Endodermal cell (in vitro differentiated cells): ENCODE measurements around the gene TRAP1. TPM values are rescaled to one million over a fixed set of nuclear protein-coding genes. Genes with fewer than 3 reads are reported as not detected.

Experiments
- DNase-seq: peaks from one replicate; pipeline ENCODE4 v3.0.0-alpha.2; 2017
- H3K27ac ChIP-seq: 2 replicates; pipeline ENCODE4 v1.5.1; 2013; ENCODE audit warnings: mild to moderate bottlenecking, low read depth, low read length, moderate library complexity
- H3K27me3 ChIP-seq: 2 replicates; pipeline ENCODE4 v1.6.1; 2013; ENCODE audit warnings: mild to moderate bottlenecking, low read length, moderate library complexity; ENCODE audit not compliant: insufficient read depth, control insufficient read depth, poor library complexity, severe bottlenecking
- H3K36me3 ChIP-seq: 2 replicates; pipeline ENCODE4 v1.7.0; 2013; ENCODE audit warnings: mild to moderate bottlenecking, low read length, moderate library complexity; ENCODE audit not compliant: control insufficient read depth, insufficient read depth
- H3K4me1 ChIP-seq: one replicate; pipeline ENCODE4 v1.7.0; 2013; ENCODE audit warnings: low read length; ENCODE audit not compliant: control insufficient read depth, insufficient read depth
- H3K4me3 ChIP-seq: 2 replicates; pipeline ENCODE4 v1.5.1; 2013; ENCODE audit warnings: mild to moderate bottlenecking, low read length, moderate library complexity
- H3K9ac ChIP-seq: 2 replicates; pipeline ENCODE4 v1.6.1; 2013; ENCODE audit warnings: mild to moderate bottlenecking, low read length, moderate library complexity; ENCODE audit not compliant: poor library complexity, severe bottlenecking; ENCODE audit errors: extremely low read depth
- H3K9me3 ChIP-seq: 2 replicates; pipeline ENCODE4 v1.6.1; 2013; ENCODE audit warnings: mild to moderate bottlenecking, low read length, moderate library complexity; ENCODE audit not compliant: control insufficient read depth
- H3K27ac Mint-ChIP-seq: 2 replicates; pipeline ENCODE4 v1.8.0; 2020; ENCODE audit warnings: mixed read lengths
- H3K27me3 Mint-ChIP-seq: 2 replicates; pipeline ENCODE4 v1.8.0; 2021; ENCODE audit warnings: mild to moderate bottlenecking, mixed read lengths; ENCODE audit not compliant: insufficient read depth
- H3K36me3 Mint-ChIP-seq: 2 replicates; pipeline ENCODE4 v1.8.0; 2020; ENCODE audit warnings: low read depth, mixed read lengths
- H3K4me1 Mint-ChIP-seq: 2 replicates; pipeline ENCODE4 v1.8.0; 2020; ENCODE audit warnings: mixed read lengths
- H3K4me3 Mint-ChIP-seq: 2 replicates; pipeline ENCODE4 v1.8.0; 2020; ENCODE audit warnings: mild to moderate bottlenecking, moderate library complexity, mixed read lengths
- H3K9me3 Mint-ChIP-seq: 2 replicates; pipeline ENCODE4 v1.8.0; 2020; ENCODE audit warnings: mild to moderate bottlenecking, mixed read lengths
- WGBS, 2 experiments: methylation state at CpG; one replicate each; pipeline versions ENCODE4 v1.1.5 to v1.1.7; 2013; ENCODE audit warnings: missing lambda C conversion rate in 2 of 2, mixed read lengths in 1 of 2; ENCODE audit not compliant: insufficient coverage in 1 of 2, insufficient read length in 1 of 2; 5-methylcytosine and 5-hydroxymethylcytosine counted together
- total RNA-seq, 2 donors: library from RNA; stranded (reverse); fragmentation: NEBNext Ultra II Directional in 1 of 2; extraction: Animal tissue kit (Norgen Biotek cat#: 25700) in 1 of 2; gene quantifications; 2 replicates in 1 of 2; 3 replicates in 1 of 2; pipeline ENCODE4 v1.2.1, GENCODE V29; 2021
- TF ChIP-seq, protein P1 (sequence below): fragments of 200-600 bp; sonication (generic); conservative IDR thresholded peaks from 2 replicates; pipeline ENCODE4 v1.5.0; 2021; ENCODE audit warnings: antibody characterized with exemption, mild to moderate bottlenecking

TRAP1 gene
- total RNA-seq, 2 donors from 2014 or later = 144 to 156 TPM

DNA sequence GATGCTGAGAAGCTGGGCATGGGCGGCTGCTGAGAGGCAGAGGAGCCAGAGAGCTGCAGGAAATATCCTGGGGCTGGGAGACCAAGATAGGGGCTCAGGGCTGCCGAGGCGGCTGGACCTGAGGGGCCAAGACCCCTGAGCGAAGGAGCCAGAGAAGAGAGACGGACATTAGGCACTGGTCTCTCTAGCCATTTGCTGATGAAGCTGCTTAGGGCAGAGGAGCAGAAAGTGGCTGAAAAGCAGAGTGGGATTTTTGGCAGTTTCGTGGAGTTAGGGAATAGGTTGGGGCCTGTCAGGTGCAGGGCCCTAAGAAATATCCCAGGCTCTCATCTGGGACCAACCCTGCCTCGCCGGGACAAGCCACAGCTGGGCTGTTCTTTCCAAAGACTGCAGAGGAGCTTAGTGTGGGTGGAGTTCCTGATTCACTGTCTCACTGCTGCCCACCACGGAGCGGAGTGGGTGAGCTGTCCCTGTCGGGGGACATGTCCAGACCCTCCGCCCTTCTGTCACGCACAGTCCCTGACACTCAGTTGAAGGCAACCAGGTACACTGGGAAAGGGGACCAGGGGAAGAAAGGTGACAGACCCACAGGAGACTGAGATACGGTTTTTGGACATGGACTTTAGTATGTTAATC lies 74.1 kb downstream of the TRAP1 start:
- no peak overlapping the region for H3K4me3 Mint-ChIP-seq
- Histone ChIP-seq H3K9ac (no peak overlapping the region), H3K27ac (no peak overlapping the region)

DNA sequence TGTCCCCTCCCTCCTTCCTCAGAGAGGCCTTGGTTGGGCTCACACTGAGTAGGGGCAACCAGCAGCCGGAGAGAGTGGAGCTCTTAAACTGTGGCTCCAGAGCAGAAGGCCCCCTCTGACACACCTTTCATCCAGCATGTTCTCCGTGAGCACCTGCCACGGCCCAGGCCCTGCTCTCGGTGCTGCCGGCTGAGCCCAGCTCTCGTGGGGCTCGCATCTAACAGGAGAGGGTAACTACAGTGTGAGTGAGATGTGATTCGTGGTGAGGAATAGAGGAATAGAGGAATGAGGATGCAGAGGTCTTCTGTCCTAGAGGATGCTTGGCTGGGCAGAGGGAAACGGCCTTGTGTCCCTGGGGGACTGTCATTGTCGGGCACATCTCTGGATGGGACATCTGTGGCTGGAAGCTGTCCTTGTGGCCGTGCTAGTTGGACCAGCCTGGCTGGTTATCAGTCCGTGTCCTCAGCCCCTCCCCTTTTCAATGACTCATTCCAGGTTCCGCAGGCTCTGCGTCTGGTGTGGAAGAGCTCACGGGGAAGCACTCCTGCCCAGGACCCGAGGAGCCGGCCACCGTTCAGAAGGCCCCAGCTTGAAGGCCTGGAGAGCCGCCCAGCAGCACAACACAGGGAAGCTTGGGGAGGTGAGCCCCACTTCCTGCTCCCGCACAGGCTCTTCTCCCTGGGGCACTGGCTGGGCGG lies 74.8 kb downstream of the TRAP1 start:
- Histone ChIP-seq H3K4me1 (peaks cover 2% of the 10 kb centered on the region), H3K9me3 (no peaks in the 10 kb centered on the region), H3K27me3 (no peaks in the 10 kb centered on the region), H3K36me3 (peaks cover 12% of the 10 kb centered on the region), H3K4me3 (no peak overlapping the region), H3K27ac (no peak overlapping the region), H3K9ac (no peak overlapping the region)
- peaks cover 4% of the 10 kb centered on the region for H3K9me3 Mint-ChIP-seq
- peaks cover 19% of the 10 kb centered on the region for H3K36me3 Mint-ChIP-seq
- H3K27ac Mint-ChIP-seq = peak overlapping the region; percentile 30
- peaks cover 25% of the 10 kb centered on the region for H3K4me1 Mint-ChIP-seq
- H3K27me3 Mint-ChIP-seq = no peaks in the 10 kb centered on the region
- WGBS, 2 experiments = 80 to 87% methylated on average over 20 to 21 of the region's 21 CpGs
- TF ChIP-seq, protein P1, sequence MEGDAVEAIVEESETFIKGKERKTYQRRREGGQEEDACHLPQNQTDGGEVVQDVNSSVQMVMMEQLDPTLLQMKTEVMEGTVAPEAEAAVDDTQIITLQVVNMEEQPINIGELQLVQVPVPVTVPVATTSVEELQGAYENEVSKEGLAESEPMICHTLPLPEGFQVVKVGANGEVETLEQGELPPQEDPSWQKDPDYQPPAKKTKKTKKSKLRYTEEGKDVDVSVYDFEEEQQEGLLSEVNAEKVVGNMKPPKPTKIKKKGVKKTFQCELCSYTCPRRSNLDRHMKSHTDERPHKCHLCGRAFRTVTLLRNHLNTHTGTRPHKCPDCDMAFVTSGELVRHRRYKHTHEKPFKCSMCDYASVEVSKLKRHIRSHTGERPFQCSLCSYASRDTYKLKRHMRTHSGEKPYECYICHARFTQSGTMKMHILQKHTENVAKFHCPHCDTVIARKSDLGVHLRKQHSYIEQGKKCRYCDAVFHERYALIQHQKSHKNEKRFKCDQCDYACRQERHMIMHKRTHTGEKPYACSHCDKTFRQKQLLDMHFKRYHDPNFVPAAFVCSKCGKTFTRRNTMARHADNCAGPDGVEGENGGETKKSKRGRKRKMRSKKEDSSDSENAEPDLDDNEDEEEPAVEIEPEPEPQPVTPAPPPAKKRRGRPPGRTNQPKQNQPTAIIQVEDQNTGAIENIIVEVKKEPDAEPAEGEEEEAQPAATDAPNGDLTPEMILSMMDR = no peak
- DNase-seq = peak; percentile 71
- no peak overlapping the region for H3K4me3 Mint-ChIP-seq

More for the DNA sequence above, 74.1 kb downstream of the TRAP1 start:
- Mint-ChIP-seq H3K9me3 (peaks cover 4% of the 10 kb centered on the region), H3K27ac (peak overlapping the region; percentile 30), H3K27me3 (no peaks in the 10 kb centered on the region), H3K36me3 (peaks cover 19% of the 10 kb centered on the region), H3K4me1 (peaks cover 21% of the 10 kb centered on the region)
- H3K36me3 ChIP-seq = peaks cover 12% of the 10 kb centered on the region
- H3K27me3 ChIP-seq = no peaks in the 10 kb centered on the region
- 92 to 94% methylated on average over 10 to 14 of the region's 14 CpGs for whole genome bisulfite sequencing, 2 experiments
- no peaks in the 10 kb centered on the region for H3K9me3 ChIP-seq
- H3K4me3 ChIP-seq = no peak overlapping the region
- TF ChIP-seq, protein P1 = no peak
- no peak for DNase-seq
- no peaks in the 10 kb centered on the region for H3K4me1 ChIP-seq

DNA sequence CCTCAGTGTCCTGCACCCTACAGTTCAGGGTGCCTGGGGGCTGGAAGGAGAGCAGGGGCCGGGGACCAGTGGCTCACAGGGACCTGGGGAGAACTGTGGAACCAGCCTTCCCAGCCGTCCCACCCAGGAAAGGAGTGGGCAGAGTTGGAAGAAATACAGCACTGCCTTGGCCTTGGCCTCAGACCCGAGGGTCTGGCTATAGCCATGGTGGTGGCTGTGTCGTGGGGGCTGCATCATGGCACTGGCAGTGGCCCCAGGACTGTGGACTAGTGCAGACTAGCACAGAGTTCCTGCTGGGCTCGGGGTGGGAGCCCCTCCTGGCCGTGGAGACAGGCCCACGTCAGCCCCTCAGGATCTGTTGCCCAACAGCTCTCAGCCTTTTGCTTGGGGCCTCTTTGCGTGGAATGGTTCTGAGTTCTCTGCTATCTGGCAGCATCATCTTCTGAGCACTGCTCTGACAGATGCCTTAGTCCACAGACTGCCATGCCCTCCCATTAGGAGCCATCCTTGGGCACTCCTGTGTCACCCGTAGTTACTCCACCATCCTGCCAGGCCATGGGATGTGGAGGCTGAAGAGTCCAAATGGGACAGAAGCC lies 75.4 kb downstream of the TRAP1 start:
- 90 to 92% methylated on average over 5 to 9 of the region's 9 CpGs for WGBS, 2 experiments
- H3K4me1 Mint-ChIP-seq = peaks cover 31% of the 10 kb centered on the region
- peaks cover 8% of the 10 kb centered on the region for H3K4me1 ChIP-seq

More for the DNA sequence above, 75.4 kb downstream of the TRAP1 start:
- Histone ChIP-seq H3K9me3 (no peaks in the 10 kb centered on the region), H3K9ac (no peak overlapping the region), H3K27ac (no peak overlapping the region), H3K36me3 (peaks cover 12% of the 10 kb centered on the region), H3K27me3 (no peaks in the 10 kb centered on the region), H3K4me3 (no peak overlapping the region)
- TF ChIP-seq, protein P1 = no peak
- H3K27ac Mint-ChIP-seq = no peak overlapping the region
- no peak for DNase-seq
- no peaks in the 10 kb centered on the region for H3K27me3 Mint-ChIP-seq
- no peak overlapping the region for H3K4me3 Mint-ChIP-seq
- H3K36me3 Mint-ChIP-seq = peaks cover 17% of the 10 kb centered on the region
- peaks cover 4% of the 10 kb centered on the region for H3K9me3 Mint-ChIP-seq
